ENCODE measurements around the gene PDSS1.
"Not testable (repeated sequence)": the region's sequence is repeated elsewhere in the genome, so short reads cannot be mapped to it uniquely, and the experiment has no call there.

The PDSS1 gene

GRCh38 chr10:26780106-26780792 lies 82.7 kb downstream of the PDSS1 start:
- CTCF ChIA-PET = interaction anchor here (0.5 kb wide), 1 partner anchor 377 kb away, joined by 5 read pairs; no protein-coding TSS in a partner anchor
- TF ChIP-seq NFRKB (IDR thresholded peaks at IDR 0.05) (no peak), ZNF384 (IDR thresholded peaks at IDR 0.05) (no peak), LEF1 (IDR thresholded peaks at IDR 0.05; ENCODE audit: borderline replicate concordance) (no peak), PKNOX1 (IDR thresholded peaks at IDR 0.05) (no peak), BHLHE40 (IDR thresholded peaks at IDR 0.05; ENCODE audit: borderline replicate concordance) (no peak), SUZ12 (IDR thresholded peaks at IDR 0.05) (no peak), SP1 (IDR thresholded peaks at IDR 0.05) (no peak), CTBP1 (IDR thresholded peaks at IDR 0.05; ENCODE audit: borderline replicate concordance) (no peak), L3MBTL2 (conservative IDR thresholded peaks at IDR 0.05) (no peak), FOXK2 (IDR thresholded peaks at IDR 0.05) (no peak)
- POLR2A ChIA-PET = no interaction called here
- DNase-seq (ENCODE audit: extremely low spot score) = no peak

DNA sequence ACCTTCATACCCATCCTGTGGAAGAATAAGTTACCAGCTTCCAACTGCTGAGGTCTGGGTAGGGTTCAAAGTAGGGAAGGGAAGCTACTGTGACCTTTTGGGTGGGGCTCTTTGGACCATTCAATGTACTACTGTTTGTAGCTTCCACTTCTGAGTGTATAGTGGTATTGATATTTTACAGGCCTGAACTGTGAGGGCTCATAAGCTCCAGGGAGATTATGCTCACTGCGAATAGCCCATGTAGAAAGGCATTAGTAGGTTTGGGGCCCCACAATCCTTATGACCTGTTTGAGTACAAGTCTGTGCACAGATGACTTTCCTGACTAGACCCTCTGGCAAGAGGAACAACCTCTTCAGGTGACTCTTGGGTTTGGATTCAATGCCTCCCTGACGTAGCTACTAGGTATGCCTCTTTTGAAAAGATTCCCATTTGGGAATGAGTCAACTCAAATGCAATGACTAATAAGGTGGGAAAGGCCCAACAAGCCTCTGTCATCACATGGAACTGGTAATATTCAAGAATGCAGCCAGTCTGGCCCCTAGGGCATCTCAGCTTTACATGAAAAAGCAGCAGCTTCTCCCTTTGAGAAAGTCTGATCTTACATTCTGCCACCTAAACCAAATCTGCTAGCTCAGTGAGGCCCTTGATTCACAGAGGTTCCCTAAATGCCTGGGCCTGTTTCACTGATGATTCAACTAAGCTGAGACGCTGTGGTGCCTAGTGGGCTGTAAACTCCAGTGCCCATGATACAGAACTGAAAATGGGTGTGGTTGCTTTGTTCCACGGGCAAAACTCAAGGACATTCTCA lies 83.5 kb downstream of the PDSS1 start:
- ChIA-PET POLR2A (no interaction called here), CTCF (interaction anchor here (0.8 kb wide), 1 partner anchor 9 kb away, joined by 3 read pairs; no protein-coding TSS in a partner anchor)
- no peak for TF ChIP-seq CTBP1 (IDR thresholded peaks at IDR 0.05; ENCODE audit: borderline replicate concordance)
- TF ChIP-seq SP1 (IDR thresholded peaks at IDR 0.05) = no peak
- no peak for TF ChIP-seq PKNOX1 (IDR thresholded peaks at IDR 0.05)
- no peak for TF ChIP-seq BHLHE40 (IDR thresholded peaks at IDR 0.05; ENCODE audit: borderline replicate concordance)
- no peak for TF ChIP-seq FOXA1 (IDR thresholded peaks at IDR 0.05)
- no peak for TF ChIP-seq FOXK2 (IDR thresholded peaks at IDR 0.05)
- TF ChIP-seq L3MBTL2 (conservative IDR thresholded peaks at IDR 0.05) = no peak
- DNase-seq (ENCODE audit: extremely low spot score) = no peak

DNA sequence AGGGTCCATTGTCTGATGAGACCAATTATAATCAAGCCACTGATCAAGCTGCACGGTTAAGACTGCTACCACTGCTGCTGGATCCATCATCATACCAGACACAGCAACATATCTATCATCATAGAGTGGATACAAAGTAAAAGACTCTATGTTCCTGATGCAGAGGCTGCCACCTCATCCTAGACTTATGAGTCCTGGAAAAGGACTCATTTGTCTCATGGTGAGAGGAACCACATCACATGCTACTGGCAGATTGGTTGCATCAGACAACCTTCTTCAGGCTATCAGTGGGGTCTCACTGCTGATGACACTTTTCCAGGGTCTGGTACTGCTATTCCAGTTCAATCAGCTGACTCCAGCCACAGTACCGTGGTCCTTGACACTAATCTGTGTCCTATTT lies 84.3 kb downstream of the PDSS1 start:
- no peak for DNase-seq (ENCODE audit: extremely low spot score)
- ChIA-PET POLR2A (no interaction called here), CTCF (interaction anchor here (0.8 kb wide), 1 partner anchor 9 kb away, joined by 3 read pairs; no protein-coding TSS in a partner anchor)
- TF ChIP-seq BHLHE40 (IDR thresholded peaks at IDR 0.05; ENCODE audit: borderline replicate concordance) = no peak
- no peak for TF ChIP-seq SUZ12 (IDR thresholded peaks at IDR 0.05)
- TF ChIP-seq TARDBP (IDR thresholded peaks at IDR 0.05) = no peak
- no peak for TF ChIP-seq ZNF384 (IDR thresholded peaks at IDR 0.05)
- no peak for TF ChIP-seq FOXK2 (IDR thresholded peaks at IDR 0.05)
- no peak for TF ChIP-seq HDGF (IDR thresholded peaks at IDR 0.05; ENCODE audit: borderline replicate concordance)
- TF ChIP-seq PKNOX1 (IDR thresholded peaks at IDR 0.05) = no peak

DNA sequence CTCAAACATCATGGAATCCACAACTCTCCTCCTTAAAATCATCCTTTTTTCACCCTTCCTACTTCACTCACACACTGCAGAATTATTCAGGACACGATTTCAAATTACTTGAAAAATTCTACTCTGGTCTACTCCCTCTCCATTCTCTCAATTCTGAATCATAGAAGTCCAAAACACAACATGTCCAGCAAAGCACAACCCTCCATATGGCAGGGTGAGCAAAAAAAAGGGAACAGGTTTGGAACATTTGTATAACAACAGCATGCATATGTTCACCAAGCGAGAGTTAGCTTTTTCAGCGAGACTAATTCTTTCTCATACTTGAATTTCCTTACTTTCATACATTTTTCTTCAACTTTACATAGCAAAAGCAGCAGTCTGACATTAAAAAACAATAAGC lies 89.9 kb downstream of the PDSS1 start:
- no peak for TF ChIP-seq HDGF (IDR thresholded peaks at IDR 0.05; ENCODE audit: borderline replicate concordance)
- no peak for TF ChIP-seq SP1 (IDR thresholded peaks at IDR 0.05)
- TF ChIP-seq FOXM1 (IDR thresholded peaks at IDR 0.05; ENCODE audit: borderline replicate concordance) = no peak
- TF ChIP-seq PKNOX1 (IDR thresholded peaks at IDR 0.05) = no peak
- no peak for TF ChIP-seq CTBP1 (IDR thresholded peaks at IDR 0.05; ENCODE audit: borderline replicate concordance)
- TF ChIP-seq TARDBP (IDR thresholded peaks at IDR 0.05) = no peak
- TF ChIP-seq BHLHE40 (IDR thresholded peaks at IDR 0.05; ENCODE audit: borderline replicate concordance) = no peak
- no peak for TF ChIP-seq FOXA1 (IDR thresholded peaks at IDR 0.05)
- no peak for TF ChIP-seq ELF4 (IDR thresholded peaks at IDR 0.05)
- no peak for TF ChIP-seq L3MBTL2 (conservative IDR thresholded peaks at IDR 0.05)
- TF ChIP-seq SUZ12 (IDR thresholded peaks at IDR 0.05) = no peak
- ChIA-PET POLR2A (no interaction called here), CTCF (no interaction called here)
- DNase-seq (ENCODE audit: extremely low spot score) = no peak

DNA sequence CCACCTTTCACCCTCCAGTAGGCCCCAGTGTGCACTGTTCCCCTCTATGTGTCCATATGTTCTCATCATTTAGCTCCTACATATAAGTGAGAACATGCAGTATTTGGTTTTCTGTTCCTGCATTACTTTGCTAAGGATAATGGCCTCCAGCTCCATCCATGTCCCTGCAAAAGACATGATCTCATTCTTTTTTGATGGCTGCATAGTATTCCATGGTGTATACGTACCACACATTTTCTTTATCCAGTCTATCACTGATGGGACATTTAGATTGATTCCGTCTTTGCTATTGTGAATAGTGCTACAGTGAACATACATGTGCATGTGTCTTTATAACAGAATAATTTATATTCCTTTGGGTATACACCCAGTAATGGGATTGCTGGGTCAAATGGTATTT lies 92.3 kb downstream of the PDSS1 start:
- DNase-seq (ENCODE audit: extremely low spot score); CTCF ChIA-PET; POLR2A ChIA-PET: not testable (repeated sequence)

GRCh38 chr10:26790221-26790995 lies 92.9 kb downstream of the PDSS1 start:
- DNase-seq (ENCODE audit: extremely low spot score) = no peak
- ChIA-PET CTCF (interaction anchor here (0.6 kb wide), 1 partner anchor 9 kb away, joined by 3 read pairs; no protein-coding TSS in a partner anchor), POLR2A (no interaction called here)
- TF ChIP-seq ARNT (IDR thresholded peaks at IDR 0.05) = no peak
- no peak for TF ChIP-seq ELF4 (IDR thresholded peaks at IDR 0.05)
- no peak for TF ChIP-seq BHLHE40 (IDR thresholded peaks at IDR 0.05; ENCODE audit: borderline replicate concordance)
- no peak for TF ChIP-seq FOXM1 (IDR thresholded peaks at IDR 0.05; ENCODE audit: borderline replicate concordance)
- no peak for TF ChIP-seq L3MBTL2 (conservative IDR thresholded peaks at IDR 0.05)
